Measurements from ENCODE around the gene TCEA3. TPM values are rescaled to one million over a fixed set of nuclear protein-coding genes. Genes with fewer than 3 reads are reported as not detected.

Gene TCEA3
- total RNA-seq, 1 experiment from 2014 or later = 0.37 TPM

DNA sequence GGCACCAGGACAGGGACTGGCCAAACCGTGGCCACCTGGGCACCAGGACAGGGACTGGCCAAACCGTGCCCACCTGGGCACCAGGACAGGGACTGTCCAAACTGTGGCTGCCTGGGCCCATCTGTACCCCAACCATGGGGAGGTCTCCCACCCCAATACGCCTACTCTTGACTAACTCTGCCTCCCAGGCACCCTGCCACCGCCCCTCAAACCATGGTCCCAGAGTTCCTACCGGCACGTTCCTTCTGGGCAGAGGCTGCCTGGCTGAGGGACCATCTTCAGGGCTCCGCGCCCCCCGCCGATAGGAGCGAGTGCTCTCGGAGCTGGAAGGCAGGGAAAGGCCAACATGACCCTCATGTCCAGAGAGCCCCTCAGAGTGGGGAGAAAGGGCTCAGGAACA is 6.3 kb upstream of the TCEA3 start:
- Mint-ChIP-seq H3K27ac (no peak overlapping the region), H3K36me3 (peaks cover 52% of the 10 kb centered on the region), H3K4me3 (no peak overlapping the region), H3K4me1 (no peaks in the 10 kb centered on the region), H3K27me3 (ENCODE audit: low read depth) (peaks cover 30% of the 10 kb centered on the region), H3K9me3 (no peaks in the 10 kb centered on the region)
- ATAC-seq = no peak
- POLR2A ChIA-PET = no interaction called here
- DNase-seq (ENCODE audit: low spot score) = no peak
- no peak for TF ChIP-seq ZNF317 (CRISPR knock-in tag; IDR thresholded peaks at IDR 0.05; ENCODE audit: borderline replicate concordance, low read depth)
- TF ChIP-seq, protein P1, sequence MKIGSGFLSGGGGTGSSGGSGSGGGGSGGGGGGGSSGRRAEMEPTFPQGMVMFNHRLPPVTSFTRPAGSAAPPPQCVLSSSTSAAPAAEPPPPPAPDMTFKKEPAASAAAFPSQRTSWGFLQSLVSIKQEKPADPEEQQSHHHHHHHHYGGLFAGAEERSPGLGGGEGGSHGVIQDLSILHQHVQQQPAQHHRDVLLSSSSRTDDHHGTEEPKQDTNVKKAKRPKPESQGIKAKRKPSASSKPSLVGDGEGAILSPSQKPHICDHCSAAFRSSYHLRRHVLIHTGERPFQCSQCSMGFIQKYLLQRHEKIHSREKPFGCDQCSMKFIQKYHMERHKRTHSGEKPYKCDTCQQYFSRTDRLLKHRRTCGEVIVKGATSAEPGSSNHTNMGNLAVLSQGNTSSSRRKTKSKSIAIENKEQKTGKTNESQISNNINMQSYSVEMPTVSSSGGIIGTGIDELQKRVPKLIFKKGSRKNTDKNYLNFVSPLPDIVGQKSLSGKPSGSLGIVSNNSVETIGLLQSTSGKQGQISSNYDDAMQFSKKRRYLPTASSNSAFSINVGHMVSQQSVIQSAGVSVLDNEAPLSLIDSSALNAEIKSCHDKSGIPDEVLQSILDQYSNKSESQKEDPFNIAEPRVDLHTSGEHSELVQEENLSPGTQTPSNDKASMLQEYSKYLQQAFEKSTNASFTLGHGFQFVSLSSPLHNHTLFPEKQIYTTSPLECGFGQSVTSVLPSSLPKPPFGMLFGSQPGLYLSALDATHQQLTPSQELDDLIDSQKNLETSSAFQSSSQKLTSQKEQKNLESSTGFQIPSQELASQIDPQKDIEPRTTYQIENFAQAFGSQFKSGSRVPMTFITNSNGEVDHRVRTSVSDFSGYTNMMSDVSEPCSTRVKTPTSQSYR (CRISPR knock-in tag; IDR thresholded peaks at IDR 0.05) = no peak
- CTCF ChIA-PET = no interaction called here

DNA sequence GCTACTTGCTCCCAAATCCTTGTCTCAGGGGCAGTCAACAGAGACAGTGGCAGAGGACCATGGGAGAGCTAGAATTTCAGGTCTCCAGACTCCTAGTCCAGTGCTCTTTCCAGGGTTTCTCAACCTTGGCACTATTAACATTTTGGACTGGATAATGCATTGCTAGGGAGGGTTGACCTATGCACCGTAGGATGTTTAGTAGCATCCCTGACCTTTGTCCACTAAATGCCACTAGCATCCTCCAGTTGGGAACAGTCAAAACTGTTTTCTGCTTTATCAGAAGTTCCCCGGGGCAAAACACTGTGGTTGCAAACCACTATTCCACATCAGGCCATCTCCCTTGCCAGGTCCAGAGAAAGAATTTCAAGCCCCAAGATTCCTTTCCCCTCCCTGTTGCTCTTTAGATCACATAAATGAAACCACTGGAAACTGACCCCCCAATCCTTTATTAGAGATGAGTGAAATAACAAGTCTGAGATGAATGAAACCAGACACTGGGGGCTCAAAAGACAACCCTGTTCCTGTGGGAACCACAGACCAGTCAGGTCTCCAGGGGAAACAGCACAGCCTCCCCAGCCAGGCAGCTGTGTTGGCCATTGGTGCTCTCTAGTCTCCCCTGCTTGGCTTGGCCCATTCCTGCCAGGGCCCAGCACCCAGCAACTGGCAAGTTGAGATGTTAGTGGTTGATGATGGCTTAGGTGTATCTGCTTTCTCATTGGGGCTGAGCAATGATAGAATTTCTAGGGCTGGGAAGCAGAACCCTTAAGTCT is 3.8 kb upstream of the TCEA3 start:
- peaks cover 8% of the 10 kb centered on the region; the same call in 1 of the 2 replicates for H3K4me1 Mint-ChIP-seq
- H3K27ac Mint-ChIP-seq = no peak overlapping the region
- H3K36me3 Mint-ChIP-seq = peaks cover 36% of the 10 kb centered on the region
- no peak overlapping the region for H3K4me3 Mint-ChIP-seq
- ChIA-PET POLR2A (interaction anchor here (1.0 kb wide), 1 partner anchor 16 kb away, joined by 3 read pairs; no protein-coding TSS in a partner anchor), CTCF (interaction anchor here (0.8 to 1.3 kb wide), 2 partner anchors 24 to 464 kb away, joined by 3 to 4 read pairs; no protein-coding TSS in a partner anchor)
- no peaks in the 10 kb centered on the region for H3K9me3 Mint-ChIP-seq
- TF ChIP-seq, protein P2, sequence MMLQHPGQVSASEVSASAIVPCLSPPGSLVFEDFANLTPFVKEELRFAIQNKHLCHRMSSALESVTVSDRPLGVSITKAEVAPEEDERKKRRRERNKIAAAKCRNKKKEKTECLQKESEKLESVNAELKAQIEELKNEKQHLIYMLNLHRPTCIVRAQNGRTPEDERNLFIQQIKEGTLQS (CRISPR knock-in tag; conservative IDR thresholded peaks at IDR 0.05) = no peak
- TF ChIP-seq, protein P3, sequence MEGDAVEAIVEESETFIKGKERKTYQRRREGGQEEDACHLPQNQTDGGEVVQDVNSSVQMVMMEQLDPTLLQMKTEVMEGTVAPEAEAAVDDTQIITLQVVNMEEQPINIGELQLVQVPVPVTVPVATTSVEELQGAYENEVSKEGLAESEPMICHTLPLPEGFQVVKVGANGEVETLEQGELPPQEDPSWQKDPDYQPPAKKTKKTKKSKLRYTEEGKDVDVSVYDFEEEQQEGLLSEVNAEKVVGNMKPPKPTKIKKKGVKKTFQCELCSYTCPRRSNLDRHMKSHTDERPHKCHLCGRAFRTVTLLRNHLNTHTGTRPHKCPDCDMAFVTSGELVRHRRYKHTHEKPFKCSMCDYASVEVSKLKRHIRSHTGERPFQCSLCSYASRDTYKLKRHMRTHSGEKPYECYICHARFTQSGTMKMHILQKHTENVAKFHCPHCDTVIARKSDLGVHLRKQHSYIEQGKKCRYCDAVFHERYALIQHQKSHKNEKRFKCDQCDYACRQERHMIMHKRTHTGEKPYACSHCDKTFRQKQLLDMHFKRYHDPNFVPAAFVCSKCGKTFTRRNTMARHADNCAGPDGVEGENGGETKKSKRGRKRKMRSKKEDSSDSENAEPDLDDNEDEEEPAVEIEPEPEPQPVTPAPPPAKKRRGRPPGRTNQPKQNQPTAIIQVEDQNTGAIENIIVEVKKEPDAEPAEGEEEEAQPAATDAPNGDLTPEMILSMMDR (IDR thresholded peaks at IDR 0.05) = no peak
- TF ChIP-seq ETV6 (CRISPR knock-in tag; IDR thresholded peaks at IDR 0.05) (no peak), JAZF1 (CRISPR knock-in tag; IDR thresholded peaks at IDR 0.05) (no peak)
- TF ChIP-seq, protein P4, sequence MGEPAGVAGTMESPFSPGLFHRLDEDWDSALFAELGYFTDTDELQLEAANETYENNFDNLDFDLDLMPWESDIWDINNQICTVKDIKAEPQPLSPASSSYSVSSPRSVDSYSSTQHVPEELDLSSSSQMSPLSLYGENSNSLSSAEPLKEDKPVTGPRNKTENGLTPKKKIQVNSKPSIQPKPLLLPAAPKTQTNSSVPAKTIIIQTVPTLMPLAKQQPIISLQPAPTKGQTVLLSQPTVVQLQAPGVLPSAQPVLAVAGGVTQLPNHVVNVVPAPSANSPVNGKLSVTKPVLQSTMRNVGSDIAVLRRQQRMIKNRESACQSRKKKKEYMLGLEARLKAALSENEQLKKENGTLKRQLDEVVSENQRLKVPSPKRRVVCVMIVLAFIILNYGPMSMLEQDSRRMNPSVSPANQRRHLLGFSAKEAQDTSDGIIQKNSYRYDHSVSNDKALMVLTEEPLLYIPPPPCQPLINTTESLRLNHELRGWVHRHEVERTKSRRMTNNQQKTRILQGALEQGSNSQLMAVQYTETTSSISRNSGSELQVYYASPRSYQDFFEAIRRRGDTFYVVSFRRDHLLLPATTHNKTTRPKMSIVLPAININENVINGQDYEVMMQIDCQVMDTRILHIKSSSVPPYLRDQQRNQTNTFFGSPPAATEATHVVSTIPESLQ (CRISPR knock-in tag; IDR thresholded peaks at IDR 0.05) = no peak
- DNase-seq (ENCODE audit: low spot score) (no peak), ATAC-seq (no peak)
- peaks cover 55% of the 10 kb centered on the region for H3K27me3 Mint-ChIP-seq (ENCODE audit: low read depth)

DNA sequence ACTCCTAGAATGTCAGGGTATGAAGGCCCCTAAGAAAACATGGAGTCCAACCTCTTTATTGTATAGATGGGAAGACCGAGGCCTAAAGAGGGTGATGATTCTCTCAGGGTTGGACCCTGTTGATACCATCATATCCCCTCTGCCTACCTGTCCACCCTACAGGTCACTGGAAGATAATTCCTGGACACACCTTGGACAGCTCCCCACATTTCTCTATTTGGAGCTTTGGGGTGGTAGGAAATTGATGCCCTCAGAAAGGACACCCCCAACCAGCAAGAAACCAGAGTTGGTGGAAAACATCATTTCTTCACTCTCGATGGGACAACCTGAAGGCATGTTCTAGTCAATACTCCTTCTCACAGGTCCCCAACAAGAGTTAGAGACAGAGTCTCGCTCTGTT is 3.0 kb upstream of the TCEA3 start:
- CTCF ChIA-PET = interaction anchor here (0.8 to 1.3 kb wide), 2 partner anchors 24 to 463 kb away, joined by 3 to 4 read pairs; no protein-coding TSS in a partner anchor
- H3K36me3 Mint-ChIP-seq = peaks cover 30% of the 10 kb centered on the region
- peaks cover 63% of the 10 kb centered on the region for H3K27me3 Mint-ChIP-seq (ENCODE audit: low read depth)
- DNase-seq (ENCODE audit: low spot score) = no peak
- peaks cover 11% of the 10 kb centered on the region; the same call in 1 of the 2 replicates for H3K4me1 Mint-ChIP-seq
- no peak overlapping the region for H3K27ac Mint-ChIP-seq
- TF ChIP-seq, protein P1 (CRISPR knock-in tag; IDR thresholded peaks at IDR 0.05) = no peak
- no peak for ATAC-seq
- POLR2A ChIA-PET = no interaction called here
- no peaks in the 10 kb centered on the region for H3K9me3 Mint-ChIP-seq
- no peak overlapping the region for H3K4me3 Mint-ChIP-seq
